ENCODE data around the gene SMIM22.

The SMIM22 gene

DNA sequence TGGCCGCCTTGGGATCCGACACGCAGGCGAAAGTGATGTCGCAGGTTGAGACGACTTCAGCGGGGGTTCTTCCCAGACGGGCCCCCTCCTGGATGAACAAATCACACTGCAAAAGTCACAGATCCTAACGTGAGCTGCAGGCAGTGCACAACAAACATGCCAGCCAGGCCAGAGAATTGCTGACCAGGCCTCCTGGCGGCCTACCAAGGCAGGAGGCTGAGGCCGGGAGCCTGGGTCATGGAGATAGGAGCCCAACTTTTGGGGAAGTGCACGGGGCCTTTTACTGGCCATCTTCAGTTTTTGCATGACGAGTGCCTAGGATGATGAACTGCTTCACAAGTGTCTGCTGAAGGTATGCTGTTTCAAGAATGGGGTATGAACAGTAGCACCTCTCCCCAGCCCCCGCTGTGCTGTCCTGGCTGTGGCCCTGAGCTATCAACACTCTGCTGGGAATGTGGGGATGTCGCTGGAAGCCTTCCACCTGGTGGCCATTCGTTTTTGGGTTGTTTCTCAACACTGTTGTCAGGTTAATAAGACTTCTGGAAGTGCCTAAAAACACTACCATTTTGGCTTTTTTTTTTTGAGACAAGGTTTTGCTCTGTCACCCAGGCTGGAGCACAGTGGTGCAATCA, 19.5 kb downstream of the SMIM22 start:
- no peak for DNase-seq (ENCODE audit: low read depth in 2 of 2)

DNA sequence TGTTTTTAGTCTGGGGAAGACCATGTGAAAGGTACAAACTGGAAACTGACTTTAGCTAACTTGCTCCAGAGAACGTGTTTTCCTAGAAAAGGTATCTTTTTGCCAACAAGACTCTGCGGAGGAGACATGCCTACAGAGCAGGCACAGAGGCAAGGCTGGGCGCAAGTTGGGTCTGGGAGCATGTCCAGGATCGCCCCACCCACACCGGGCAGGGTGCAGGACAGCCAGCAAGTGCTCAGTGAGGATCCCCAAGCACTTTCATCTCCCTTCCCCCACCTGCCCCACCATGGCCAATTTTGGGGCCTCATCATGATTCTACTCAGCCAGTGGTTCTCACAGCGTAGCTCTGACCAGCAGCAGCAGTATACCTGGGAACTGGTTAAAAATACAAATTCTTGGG, 25.5 kb downstream of the SMIM22 start:
- no peak for DNase-seq (ENCODE audit: low read depth in 2 of 2)

DNA sequence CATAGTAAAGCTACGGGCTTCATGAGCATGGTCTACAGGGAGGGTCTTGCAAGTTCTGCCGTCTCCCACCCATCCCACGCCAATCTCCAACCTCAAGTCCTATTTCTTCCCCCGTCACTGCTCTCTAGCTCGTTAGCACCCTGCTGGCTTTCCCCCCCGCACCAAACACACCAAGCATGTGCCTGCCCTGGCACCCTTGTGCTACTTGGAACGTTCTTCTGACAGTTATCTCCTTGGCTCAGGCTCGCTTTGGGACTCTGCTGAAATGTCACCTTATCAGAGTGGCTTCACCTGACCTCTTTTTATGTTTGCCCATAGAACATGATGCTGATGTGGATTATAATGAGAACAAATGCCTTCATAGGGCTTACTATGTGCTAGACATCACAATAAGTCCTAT, 30.0 kb downstream of the SMIM22 start:
- no peak for DNase-seq (ENCODE audit: low read depth in 2 of 2)

DNA sequence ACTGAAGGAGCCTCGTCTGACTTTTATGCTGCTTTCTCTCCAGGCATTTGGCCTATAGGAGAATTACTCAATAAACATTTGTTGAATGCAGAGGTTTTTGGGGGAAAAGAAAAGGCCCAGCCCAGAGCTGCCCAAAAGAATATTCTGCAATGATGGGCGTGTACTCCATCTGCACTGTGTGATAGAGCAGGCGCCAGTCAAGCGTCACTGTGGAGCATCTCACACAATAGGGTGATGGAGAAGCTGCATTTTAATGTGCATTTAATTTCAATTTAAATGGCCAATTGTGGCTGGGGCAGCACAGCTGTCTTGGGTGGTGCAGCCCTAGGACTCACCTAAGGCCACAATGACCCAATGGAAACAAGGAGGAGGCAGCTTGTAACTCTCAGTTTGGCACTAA, 31.4 kb downstream of the SMIM22 start:
- no peak for DNase-seq (ENCODE audit: low read depth in 2 of 2)

DNA sequence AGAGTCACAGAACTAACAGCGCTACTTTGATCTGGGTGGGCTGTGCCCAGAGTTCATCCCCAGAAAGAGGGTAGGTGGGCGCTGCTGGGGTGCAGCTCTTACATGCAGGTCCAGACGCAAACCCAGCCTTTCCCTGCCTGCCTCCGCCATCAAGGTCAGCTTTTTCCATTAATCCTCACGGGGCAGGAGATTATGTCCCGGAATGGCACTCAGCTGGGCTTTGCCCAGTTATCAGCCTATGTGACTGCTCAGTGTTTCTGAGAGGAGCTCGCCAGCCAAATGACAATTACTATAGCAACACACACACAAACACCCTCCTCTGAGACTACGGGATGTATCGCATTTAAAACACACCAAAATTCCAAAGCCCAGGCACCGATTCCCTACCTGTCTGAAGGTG, 31.8 kb downstream of the SMIM22 start:
- no peak for DNase-seq (ENCODE audit: low read depth in 2 of 2)

DNA sequence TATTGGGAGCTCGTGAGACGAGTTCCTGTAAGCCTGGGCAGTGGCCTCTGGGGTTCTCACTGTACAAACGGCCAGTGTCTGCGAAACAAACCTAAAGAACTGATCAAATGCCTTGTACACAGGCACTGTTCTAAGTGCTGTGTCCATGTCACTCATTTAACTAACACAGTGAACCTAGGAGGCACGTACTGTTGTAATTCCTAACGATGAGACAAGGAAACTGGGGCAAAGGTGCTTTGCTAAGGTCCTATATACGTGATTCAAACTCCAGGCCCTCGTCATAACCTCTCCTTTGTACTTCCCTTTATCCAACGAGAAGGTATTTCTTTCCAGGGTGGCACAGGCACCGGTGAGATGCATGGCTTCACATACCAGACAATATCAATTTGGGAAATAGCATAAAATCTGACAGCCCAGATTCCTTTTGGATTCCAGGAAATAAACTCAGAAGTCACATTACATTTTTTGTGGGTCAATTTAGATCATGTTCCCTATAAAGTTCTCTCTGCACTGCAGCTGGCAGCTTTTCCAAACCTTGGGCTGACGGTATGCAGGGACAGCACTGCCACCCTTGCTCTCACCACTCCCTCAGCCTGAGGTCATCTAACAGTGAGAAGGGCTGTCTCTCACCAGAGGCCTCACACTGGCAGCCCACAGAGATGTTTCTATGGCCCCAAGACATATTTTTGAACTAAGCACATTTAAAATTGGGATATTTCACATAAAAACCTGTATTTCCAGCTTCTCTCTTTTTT, 33.6 kb downstream of the SMIM22 start:
- DNase-seq (ENCODE audit: low read depth in 2 of 2), result no peak

DNA sequence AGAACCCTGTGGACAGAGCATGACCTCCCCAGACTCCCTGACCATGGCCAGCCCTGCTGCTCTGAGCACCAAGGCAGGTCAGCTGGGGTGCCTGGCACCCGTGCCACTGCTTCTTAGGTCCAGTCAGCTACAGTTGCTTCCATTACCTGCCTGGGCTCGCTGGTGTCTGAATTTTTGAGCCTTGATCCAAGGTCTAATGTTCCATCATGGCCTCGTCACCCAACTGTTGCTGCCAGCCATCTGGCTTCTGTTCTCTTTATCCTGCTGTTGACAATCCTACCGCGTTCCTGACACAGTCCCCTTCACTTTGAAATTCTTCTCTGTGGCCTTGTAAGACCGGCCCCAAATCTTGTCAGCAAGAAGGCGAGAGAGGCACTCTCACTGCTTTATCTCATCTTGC, 35.2 kb downstream of the SMIM22 start:
- no peak for DNase-seq (ENCODE audit: low read depth in 2 of 2)

DNA sequence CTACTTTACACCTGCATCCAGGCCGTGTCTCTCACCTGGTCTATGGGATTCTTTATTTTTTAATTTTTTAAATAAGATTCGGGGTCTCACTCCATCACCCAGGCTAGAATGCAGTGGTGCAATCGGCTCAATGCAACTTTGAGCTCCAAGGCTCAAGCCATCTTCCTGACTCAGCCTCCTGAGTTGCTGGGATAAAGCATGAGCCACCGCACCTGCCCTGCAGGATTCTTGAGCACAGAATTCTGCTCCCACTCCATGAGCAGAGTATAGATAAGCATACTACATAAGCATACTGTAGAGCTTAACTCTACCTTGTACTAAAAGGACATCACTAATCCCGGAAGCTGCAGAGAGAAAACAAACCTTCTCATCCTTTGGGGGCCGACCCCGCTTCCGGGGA, 36.4 kb downstream of the SMIM22 start:
- no peak for DNase-seq (ENCODE audit: low read depth in 2 of 2)

DNA sequence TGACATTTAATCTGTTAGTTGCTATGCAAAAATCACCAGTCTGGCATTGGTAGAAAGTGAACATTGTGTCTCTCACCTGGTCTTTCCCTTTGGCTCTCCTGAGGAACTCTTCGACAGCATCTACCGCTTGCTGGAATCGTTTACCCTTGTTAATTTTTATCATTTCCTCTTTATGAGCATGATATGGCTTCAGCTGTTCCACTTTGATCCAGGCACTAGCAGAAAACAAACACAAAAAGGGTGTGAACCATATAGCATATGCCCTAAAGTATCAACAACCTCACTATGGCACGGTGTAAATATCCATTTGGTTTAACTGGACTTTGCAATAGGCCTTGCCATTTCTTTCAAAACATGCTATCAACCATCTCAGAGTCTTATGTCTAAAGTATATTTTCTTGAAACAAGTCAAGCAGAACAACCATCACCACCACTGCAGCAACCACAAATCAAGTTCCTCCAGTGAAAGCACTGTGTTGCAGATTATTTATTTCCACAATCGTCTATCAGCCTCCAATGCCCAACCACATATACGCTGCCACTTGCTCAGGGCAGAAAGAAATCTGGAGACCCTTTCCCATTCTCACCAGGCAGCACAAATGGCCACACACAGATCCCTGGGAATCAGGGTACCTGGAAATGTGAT, 37.7 kb downstream of the SMIM22 start:
- no peak for DNase-seq (ENCODE audit: low read depth in 2 of 2)

DNA sequence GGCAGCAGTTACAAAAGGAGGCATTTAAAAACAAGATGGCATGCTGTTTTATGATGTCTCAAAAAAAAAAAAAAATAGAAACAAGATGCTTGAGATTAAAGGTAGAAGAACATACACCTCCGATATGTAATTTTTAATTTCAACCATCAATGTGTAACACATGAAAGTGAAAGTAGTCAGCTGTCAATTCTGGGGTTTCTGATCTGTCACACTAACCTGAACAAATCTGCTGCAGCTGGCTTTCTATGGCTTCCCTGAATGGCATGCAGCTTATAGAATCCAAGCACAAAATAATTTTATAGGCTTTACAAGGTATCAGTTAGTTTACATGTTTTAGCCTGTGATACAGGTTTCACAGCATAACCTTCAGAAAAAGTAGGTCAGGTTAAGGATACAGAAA, 38.4 kb downstream of the SMIM22 start:
- DNase-seq (ENCODE audit: low read depth in 2 of 2), result no peak

DNA sequence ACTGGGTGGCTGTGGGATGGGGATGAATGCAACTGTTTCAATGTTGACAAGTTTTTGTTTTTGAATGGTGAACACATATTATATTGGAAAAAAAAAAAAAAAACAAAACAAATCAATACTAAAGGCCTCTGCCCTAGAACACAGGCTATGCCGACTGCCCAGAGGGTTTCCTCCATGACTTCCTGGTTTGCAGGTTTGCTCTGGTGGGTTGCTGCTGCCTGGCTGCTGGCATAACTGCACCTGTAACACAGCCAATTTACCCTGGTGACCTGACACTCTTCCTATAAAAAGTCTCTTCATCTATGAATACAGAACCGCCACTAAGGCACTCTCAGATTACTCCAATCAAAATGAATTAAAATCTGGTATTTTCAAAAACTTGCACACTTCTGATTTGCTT, 41.6 kb downstream of the SMIM22 start:
- no peak for DNase-seq (ENCODE audit: low read depth in 2 of 2)

DNA sequence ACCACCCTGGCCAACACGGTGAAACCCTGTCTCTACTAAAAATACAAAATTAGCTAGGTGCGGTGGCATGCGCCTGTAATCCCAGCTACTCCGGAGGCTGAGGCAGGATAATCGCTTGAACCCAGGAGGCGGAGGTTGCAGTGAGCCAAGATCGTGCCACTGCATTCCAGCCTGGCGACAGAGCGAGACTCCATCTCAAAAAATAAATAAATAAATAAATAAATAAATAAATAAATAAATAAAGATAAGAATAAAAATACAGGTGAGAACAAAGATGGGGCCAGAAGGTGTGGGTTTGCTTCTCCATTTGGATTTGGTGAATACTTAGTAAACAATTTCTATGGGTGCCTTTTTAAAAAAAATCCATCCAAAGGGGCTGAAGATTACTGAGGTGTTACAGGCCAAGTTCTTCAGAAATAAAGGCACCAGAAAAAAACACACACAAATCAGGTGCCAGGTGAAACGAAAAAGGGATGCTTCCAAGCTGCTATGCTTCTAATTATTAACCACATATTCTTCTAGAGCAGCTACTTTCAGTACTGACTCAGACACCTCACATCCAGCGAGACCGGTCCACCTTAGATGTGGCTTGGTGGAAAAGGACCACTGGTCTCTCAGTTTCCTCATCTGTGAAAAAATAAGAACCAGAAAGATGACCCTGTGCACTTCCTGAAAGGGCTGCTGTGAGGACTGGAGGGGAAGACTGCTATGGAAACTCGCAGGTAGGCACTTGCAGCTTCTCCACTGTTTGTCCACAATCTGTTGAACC, 42.7 kb downstream of the SMIM22 start:
- DNase-seq (ENCODE audit: low read depth in 2 of 2), result no peak

DNA sequence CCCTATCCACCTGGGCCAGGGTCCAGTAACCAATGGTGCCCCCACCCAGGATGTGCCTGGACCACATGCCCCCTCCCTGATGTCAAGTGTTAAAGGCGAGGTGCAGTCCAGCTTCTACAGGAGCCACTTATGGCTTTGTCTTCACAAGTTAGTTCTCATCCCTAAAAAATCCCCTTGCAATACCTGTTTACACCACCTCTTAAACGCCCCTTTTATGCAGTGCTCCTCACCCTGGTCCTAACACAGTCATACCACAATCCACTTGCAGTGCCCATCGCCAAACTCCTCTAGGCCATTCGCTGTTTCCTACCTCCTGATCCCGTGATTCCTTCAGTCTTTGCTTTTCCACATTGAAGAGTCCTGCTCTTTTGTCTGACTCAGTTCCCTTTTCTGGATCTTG, 44.8 kb downstream of the SMIM22 start:
- DNase-seq (ENCODE audit: low read depth in 2 of 2), result no peak

DNA sequence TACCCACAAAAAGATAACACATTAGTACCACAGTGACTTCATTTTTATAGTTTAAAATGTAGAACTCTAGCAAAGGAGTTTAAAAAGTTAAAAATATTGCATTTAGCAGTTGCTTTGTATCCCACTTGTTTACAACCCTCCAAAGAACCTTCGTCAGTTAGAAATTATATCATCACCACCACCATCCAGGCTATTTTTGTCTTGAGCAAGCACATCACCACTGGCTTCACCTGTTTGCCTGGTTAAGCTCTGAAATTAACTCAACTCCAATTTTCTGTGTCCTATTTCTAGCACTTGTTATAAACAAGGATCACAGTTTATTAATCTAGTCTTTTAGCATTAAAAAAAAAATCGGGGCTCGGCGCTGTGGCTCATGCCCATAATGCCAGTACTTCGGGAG, 45.8 kb downstream of the SMIM22 start:
- no peak for DNase-seq (ENCODE audit: low read depth in 2 of 2)
